Suprapubic skin (tissue), 4 donors: ENCODE measurements around the gene TFF1.

ENCODE experiments used
- CTCF ChIP-seq, 2 donors: fragments of 200-600 bp in 1 of 2; fragments of 450-650 bp in 1 of 2; sonication (generic) in 1 of 2; IDR thresholded peaks; one replicate each; pipeline ENCODE4 v1.5.1; 2016 to 2019; ENCODE audit warnings: antibody characterized with exemption in 2 of 2, mild to moderate bottlenecking in 1 of 2, moderate library complexity in 1 of 2
- EP300 ChIP-seq: sonication (generic); formaldehyde crosslinking; IDR thresholded peaks from one replicate; pipeline ENCODE4 v1.6.1; 2017; ENCODE audit warnings: antibody characterized with exemption
- POLR2A ChIP-seq, 2 donors: fragments of 450-650 bp; IDR thresholded peaks; one replicate each; pipeline ENCODE4 v1.6.1; 2017; ENCODE audit warnings: antibody characterized with exemption in 2 of 2, mild to moderate bottlenecking in 2 of 2, moderate library complexity in 2 of 2
- POLR2AphosphoS5 ChIP-seq, 3 donors: sonication (generic); formaldehyde crosslinking; IDR thresholded peaks; one replicate each; pipeline ENCODE4 v1.6.1; 2017; ENCODE audit warnings: antibody characterized with exemption in 3 of 3

- no peak for TF ChIP-seq POLR2AphosphoS5 (IDR thresholded peaks at IDR 0.05)
- no peak for TF ChIP-seq CTCF (IDR thresholded peaks at IDR 0.05)
- TF ChIP-seq EP300: no peak
- no peak for TF ChIP-seq POLR2A (IDR thresholded peaks at IDR 0.05)
Measured at GRCh38 chr21:42358261-42358660, 8.1 kb downstream of the TFF1 start.
